Measurements from ENCODE around the gene SLC6A6.

DNA sequence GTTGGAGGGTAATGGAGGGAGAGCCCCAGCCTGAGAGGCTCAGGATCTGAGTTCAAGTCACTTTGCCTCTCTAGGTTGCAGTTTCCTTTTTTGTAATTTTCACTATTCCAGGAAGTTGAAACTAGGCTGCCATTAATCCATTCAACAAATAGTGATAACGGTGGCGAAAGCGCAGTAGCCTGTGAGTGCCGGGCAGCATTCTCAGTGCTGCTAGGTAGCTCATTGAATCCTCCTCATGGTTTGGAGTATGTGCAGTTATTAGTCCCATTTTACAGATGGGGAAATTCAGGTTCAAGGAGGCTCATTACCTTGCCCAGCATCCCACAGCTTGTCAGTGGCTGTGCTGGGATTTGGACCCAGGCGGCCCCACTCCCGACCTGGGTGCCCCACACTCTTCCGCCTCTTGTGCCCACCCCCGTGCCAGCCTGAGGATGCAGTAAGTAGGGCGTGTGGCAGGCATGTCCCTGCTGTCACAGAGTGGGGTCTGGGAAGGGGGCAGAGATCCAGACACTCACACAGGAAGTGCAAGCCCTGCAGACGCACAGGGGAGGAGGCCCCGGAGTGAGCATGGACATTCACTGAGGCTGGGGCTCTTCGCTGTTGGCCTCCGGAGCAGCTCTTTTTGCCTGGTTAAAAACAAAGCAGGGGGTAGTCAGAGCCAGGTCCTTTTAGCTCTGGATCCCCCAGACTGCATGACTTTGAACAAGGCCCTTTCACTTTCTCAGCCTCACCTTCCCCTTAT lies 58.8 kb downstream of the SLC6A6 start:
- TF ChIP-seq EZH2 (IDR thresholded peaks at IDR 0.05; ENCODE audit: insufficient read depth, poor library complexity, severe bottlenecking), result no peak
- TF ChIP-seq EZH2phosphoT487 (IDR thresholded peaks at IDR 0.05; ENCODE audit: insufficient read depth, low read depth), result no peak
